Raji (cell line): Measurements from ENCODE around the gene LIMA1.
A peak's percentile ranks its signal among the peaks of the same experiment; 100 is the strongest.

Experiments
- POLR2A ChIP-seq: IDR thresholded peaks from 2 replicates; pipeline ENCODE4 v1.6.1; 2011; ENCODE audit warnings: low read depth, low read length, control low read depth; ENCODE audit not compliant: insufficient read depth

Gene LIMA1

DNA sequence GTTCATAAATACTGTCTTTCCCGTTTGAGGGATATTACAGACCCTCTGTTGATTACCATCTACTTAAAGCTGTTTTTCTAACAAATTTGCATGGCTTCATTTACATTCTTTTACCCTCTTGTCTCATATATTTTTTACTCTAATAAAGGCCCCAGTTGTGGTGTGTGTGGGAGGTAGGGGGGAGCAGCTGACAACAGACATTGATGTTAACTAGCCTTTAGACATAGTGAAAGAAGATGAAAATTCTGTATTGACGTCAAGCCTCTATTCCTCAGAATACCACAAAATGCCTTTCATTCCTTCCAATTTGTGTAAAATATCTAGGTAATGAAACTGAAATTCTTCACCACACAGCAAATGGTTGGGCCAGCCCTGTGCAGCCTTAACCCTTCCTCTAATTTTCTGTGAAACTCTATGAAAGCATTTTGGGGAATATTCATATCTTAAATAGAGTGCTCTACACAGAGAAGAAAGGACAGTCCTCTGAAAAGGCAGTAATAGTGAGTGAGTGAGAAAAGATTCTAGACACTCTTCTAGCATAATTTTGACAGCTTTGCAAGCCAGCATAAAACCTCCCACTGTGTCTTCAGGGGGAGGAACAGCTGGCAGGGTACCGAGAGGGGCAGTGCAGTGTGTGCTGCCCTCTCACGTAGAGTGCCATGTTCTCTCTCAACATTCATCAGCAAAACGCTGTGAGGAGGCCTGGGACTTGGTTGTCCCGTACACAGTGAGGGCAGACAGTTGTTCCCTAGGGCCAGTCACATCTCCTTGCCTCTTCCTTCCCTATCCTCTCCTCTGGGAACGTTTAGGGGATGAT is 96.0 kb downstream of the LIMA1 start:
- no peak for TF ChIP-seq POLR2A

DNA sequence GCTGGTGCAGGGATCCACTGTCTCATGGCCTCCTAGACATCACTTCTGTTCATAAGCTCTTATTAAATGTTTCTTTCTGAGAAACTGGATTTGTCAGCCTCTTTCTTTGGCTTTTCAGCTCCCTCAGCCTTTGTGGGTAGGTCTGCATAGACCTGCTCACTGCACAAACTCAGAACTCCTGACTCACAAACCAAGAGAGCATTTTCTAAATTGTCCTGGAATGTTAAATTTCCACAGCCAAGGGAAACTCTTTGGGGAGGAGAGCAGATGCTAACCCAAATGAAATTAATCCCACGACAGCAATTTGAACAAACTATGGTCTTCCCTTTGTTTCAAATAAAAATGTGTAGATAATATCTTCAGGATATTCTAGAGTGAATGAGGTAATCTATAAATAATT is 96.6 kb downstream of the LIMA1 start:
- TF ChIP-seq POLR2A, result no peak

DNA sequence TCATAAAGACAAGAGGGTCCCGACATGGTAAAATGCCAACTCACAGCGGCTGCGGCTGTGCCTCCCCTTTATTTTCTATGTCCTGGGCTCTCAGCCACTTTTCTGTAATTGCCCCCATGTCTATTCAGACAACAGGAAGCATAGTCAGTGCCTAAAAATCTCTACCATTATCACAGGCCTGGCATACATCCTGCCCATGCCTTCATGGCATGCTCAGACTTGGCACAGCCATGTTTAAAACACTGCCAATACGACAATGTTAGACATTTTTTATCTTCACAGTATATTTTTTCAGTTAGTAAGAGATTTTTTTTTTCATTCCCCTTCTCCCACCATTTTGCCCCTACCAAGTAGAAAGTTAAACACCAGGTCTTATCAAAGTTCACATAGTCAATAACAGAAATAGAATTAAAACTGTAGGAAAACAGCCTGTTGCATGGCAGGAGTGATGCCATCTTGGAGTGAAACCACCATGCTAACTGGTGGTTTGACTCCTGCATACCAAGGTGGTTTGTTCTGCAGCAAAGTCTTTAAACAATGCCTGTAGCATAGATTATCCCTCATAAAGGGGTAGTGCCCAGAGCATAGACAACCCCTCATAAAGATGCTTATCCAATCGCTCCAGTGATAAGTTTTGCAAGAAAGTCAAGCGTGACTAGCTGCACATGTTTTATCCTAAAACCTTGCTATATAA is 97.2 kb downstream of the LIMA1 start:
- no peak for TF ChIP-seq POLR2A

- no peak for TF ChIP-seq POLR2A
Measured at GRCh38 chr12:50185301-50185895, 97.9 kb downstream of the LIMA1 start.

DNA sequence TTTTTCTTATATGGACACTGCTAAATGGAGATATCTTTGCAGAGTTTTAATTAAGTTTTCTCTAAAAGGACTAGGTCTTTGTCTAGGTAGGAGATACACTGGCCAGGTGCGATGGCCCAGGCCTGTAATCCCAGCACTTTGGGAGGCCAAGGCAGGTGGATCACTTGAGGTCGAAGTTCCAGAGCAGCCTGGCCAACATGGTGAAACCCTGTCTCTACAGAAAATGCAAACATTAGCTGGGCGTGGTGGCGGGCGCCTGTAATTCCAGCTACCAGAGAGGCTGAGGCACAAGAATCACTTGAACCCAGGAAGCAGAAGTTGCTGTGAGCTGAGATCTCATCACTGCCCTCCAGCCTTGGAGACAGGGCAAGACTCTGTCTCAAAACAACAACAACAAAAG is 99.1 kb downstream of the LIMA1 start:
- TF ChIP-seq POLR2A, result no peak

DNA sequence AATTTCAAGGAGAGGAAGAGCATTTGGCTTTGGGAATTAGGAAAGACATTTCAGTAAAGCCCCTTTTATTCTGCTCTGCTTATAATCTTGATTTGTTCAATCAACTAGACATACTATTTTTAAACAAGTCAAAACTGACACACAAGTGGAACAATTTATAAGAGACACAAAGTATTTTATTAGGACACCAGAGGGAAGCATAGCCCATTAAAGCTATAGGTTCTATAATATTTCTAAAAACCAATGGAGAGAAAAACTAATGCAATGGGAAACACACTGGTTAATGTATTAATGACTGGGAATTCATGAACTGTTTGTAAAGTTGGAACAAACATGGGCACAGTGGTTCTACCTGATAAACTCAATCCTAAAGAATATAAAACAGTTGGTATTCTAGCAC is 100.9 kb downstream of the LIMA1 start:
- TF ChIP-seq POLR2A, result no peak

DNA sequence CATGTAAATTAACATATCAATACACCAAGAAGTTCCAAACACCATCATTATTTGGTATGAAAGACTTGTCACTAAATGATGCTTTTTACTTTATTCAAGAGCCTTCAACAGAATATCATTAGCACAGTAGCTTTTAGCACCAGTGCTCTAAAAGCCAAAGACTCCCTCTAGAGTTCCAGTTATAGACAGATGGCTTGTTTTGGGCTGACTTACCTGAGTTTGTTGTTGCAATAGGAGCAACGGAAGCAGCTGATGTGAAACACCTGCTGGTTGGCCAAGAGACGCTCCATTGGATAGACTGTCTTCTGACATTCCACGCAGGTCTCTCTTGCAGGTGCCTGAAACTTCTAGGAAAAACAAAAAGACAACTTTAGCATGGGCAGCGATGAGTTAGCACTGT is 101.6 kb downstream of the LIMA1 start:
- no peak for TF ChIP-seq POLR2A

- no peak for TF ChIP-seq POLR2A
Measured at GRCh38 chr12:50175716-50176026, 107.6 kb downstream of the LIMA1 start.

GRCh38 chr12:50174971-50175715 is 108.2 kb downstream of the LIMA1 start:
- TF ChIP-seq POLR2A, result no peak

DNA sequence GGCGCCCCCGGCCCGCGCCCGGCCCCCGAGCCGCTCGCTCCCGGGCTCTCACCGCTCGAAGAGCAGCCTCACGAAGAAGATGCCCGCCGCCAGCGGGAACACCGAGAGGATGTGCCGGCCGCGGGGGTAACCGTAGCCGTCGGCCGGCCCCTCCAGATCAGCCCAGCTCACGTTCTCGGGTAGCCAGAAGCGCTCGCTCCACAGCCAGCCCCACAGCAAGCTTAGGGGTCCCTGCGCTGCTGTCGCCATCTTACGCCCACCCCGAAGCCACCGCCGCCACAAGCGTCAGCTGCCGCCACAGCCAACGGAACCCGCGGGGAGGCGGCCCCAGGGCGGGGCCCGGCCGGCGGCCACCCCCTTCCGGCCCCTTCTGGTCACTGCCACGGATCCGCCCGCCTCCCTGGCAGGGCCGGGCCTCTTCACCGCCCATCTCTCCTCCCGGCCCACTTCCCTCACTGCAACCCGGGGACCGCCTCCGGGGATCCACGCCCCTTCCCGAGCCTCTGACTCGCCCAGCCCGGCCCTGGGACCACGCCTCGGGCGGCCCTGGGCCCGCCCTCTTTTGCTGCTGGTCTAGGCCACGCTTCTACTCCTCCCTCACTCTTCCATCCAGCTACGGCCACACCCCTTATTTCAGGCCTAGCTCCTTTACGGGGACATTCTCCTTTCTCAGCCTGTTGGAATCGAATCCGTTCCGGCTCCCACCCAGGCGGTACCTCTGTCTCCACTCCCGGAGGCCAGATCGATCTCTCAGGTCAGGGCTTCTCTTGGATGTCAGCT is 116.1 kb downstream of the LIMA1 start, which contains the start of gene CERS5:
TSS of gene CERS5 (minus strand) at position 321 of the 780 bp plus-strand sequence. CDS start at position 249, 72 bp downstream.
- peak; percentile 76 for TF ChIP-seq POLR2A

DNA sequence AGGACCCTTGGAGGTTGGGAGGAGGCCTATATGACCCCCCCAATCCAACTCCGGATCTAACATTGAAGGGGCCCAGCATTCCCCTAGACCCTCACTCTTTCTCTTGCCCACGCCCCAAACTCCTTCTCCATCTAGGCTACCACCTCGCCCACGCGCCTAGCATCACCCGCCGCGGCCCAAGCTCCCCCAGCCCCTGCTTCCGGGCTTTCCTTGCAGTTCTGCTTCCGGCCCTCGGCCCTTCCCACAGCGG is 116.6 kb downstream of the LIMA1 start:
- TF ChIP-seq POLR2A, result no peak; the same call in 1 of the 2 replicates

DNA sequence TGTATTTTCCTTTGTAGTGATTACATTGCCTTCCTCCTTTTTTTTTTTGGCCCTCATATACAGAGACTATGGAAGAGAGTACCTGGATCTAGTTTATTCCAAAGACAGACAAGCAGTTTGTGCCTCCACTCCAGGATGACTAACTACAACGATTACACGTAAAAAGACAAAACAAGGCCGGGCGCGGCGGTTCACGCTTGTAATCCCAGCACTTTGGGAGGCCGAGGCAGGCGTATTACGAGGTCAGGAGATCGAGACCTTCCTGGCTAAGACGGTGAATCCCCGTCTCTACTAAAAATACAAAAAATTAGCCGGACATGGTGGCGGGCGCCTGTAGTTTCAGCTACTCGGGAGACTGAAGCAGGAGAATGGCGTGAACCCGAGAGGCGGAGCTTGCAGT is 118.4 kb downstream of the LIMA1 start:
- TF ChIP-seq POLR2A, result no peak

DNA sequence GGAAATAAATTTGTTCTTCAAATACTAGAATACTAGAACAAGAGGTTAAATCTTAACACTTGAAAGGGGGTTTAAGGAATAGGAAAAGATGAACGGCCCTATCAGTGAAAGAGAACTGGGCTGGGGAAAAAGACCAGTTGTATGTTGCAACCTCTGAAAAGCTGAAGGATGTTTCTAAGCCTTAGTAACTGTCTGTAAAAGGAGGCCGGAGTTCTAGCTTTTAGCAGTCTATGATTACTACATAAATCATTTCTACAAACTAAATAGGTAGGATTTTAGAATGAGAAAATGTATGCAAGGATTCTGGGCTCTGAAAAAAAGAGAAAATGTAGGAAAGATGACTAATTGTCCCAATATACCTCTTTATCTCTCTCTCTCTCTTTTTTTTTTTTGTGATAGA is 121.1 kb downstream of the LIMA1 start:
- TF ChIP-seq POLR2A, result no peak

DNA sequence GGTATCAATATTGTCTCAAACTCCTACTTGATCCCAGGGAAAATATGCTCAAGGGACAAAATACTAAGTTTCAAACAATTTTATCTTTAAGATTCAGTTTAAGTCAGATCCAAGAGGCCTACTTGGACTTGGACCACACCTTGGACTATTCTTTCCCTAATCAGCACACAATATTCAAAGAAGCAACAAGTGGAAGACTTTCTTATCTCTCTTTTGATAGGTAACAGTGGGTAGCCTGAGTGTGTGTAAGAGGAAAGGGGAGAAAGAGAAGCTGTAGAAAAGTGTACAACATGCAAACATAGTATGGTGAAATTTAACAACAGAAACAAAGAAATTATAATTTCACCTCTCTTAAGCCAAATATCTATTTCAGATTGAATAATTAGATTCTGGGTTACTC is 122.7 kb downstream of the LIMA1 start:
- no peak for TF ChIP-seq POLR2A

DNA sequence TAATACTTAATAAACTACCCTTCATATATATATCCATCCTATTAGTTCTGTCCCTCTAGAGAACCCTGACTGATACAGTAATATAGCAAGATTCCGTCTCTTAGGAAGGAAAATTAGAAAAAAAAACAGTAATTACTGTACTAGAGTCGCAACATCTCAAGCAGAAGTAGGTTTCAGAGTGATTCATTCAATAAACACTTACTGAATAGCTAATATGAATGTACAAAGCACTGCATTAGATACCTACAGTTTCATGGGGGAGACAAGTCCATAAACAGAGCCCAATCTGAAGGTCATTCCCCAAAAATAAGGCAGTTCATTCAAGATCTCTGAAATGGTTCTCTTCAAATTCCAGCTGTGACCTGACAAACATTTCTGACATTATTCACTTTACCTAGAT is 126.1 kb downstream of the LIMA1 start:
- TF ChIP-seq POLR2A, result no peak
